ENCODE results near the gene INHBC. TPM values are rescaled to one million over a fixed set of nuclear protein-coding genes. Genes with fewer than 3 reads are reported as not detected.
"Not testable (repeated sequence)": the region's sequence is repeated elsewhere in the genome, so short reads cannot be mapped to it uniquely, and the experiment has no call there.

Gene INHBC
- total RNA-seq, 4 donors from 2014 or later: not detected

GRCh38 chr12:57416039-57416996 lies 18.3 kb upstream of the INHBC start:
- WGBS, 2 donors (ENCODE audit: low coverage in 1 of 2): 83 to 94% methylated on average over 3 of the region's 8 CpGs
- Histone ChIP-seq H3K4me3 (no peak overlapping the region), H3K4me1 (peaks cover 0 to 28% (median 0%) of the 10 kb centered on the region in 3 donors), H3K36me3 (no peaks in the 10 kb centered on the region), H3K27me3 (no peaks in the 10 kb centered on the region), H3K27ac (no peak overlapping the region), H3K9me3 (no peaks in the 10 kb centered on the region)
- no peak for ATAC-seq
- TF ChIP-seq CTCF (IDR thresholded peaks at IDR 0.05) (no peak), POLR2AphosphoS5 (IDR thresholded peaks at IDR 0.05) (no peak), EP300 (IDR thresholded peaks at IDR 0.05) (no peak), POLR2A (IDR thresholded peaks at IDR 0.05) (no peak)

GRCh38 chr12:57418255-57418654 lies 16.3 kb upstream of the INHBC start:
- no peak overlapping the region for H3K4me3 ChIP-seq
- no peaks in the 10 kb centered on the region for H3K9me3 ChIP-seq
- H3K4me1 ChIP-seq: peaks cover 0 to 28% (median 0%) of the 10 kb centered on the region in 3 donors
- no peaks in the 10 kb centered on the region for H3K27me3 ChIP-seq
- no peak for ATAC-seq
- TF ChIP-seq CTCF (IDR thresholded peaks at IDR 0.05): no peak
- TF ChIP-seq EP300 (IDR thresholded peaks at IDR 0.05): no peak
- TF ChIP-seq POLR2A (IDR thresholded peaks at IDR 0.05): no peak
- TF ChIP-seq POLR2AphosphoS5 (IDR thresholded peaks at IDR 0.05): no peak
- 78 to 85% methylated on average over 4 to 9 of the region's 9 CpGs for WGBS, 2 donors (ENCODE audit: low coverage in 1 of 2)
- no peak overlapping the region for H3K27ac ChIP-seq
- H3K36me3 ChIP-seq: peaks cover 0 to 16% of the 10 kb centered on the region in 2 donors

GRCh38 chr12:57419495-57419894 lies 15.1 kb upstream of the INHBC start:
- no peak for TF ChIP-seq CTCF (IDR thresholded peaks at IDR 0.05)
- TF ChIP-seq POLR2A (IDR thresholded peaks at IDR 0.05): no peak
- no peak for TF ChIP-seq EP300 (IDR thresholded peaks at IDR 0.05)
- TF ChIP-seq POLR2AphosphoS5 (IDR thresholded peaks at IDR 0.05): no peak
- H3K36me3 ChIP-seq: peaks cover 0 to 20% of the 10 kb centered on the region in 2 donors
- no peak overlapping the region for H3K27ac ChIP-seq
- WGBS, 2 donors (ENCODE audit: low coverage in 1 of 2): 100% methylated on average over 2 of the region's 2 CpGs; no CpG with 5 or more reads in 1 of the 2 donors
- no peak overlapping the region for H3K4me3 ChIP-seq
- ATAC-seq: no peak
- peaks cover 0 to 27% (median 0%) of the 10 kb centered on the region in 3 donors for H3K4me1 ChIP-seq
- H3K27me3 ChIP-seq: no peaks in the 10 kb centered on the region
- H3K9me3 ChIP-seq: no peaks in the 10 kb centered on the region

- TF ChIP-seq POLR2A (IDR thresholded peaks at IDR 0.05) (no peak), POLR2AphosphoS5 (IDR thresholded peaks at IDR 0.05) (no peak), CTCF (IDR thresholded peaks at IDR 0.05) (no peak), EP300 (IDR thresholded peaks at IDR 0.05) (no peak)
- WGBS, 2 donors (ENCODE audit: low coverage in 1 of 2): 88 to 97% methylated on average over 1 to 5 of the region's 5 CpGs
Observed at GRCh38 chr12:57420482-57420881, 14.1 kb upstream of the INHBC start.

GRCh38 chr12:57426948-57427347 lies 7.6 kb upstream of the INHBC start:
- 88% methylated on average over 3 of the region's 10 CpGs; no CpG with 5 or more reads in 1 of the 2 donors for WGBS, 2 donors (ENCODE audit: low coverage in 1 of 2)
- H3K27me3 ChIP-seq, H3K27ac ChIP-seq, H3K4me3 ChIP-seq, H3K9me3 ChIP-seq, ATAC-seq: not testable (repeated sequence)
- Histone ChIP-seq H3K4me1 (peaks cover 0 to 21% (median 5%) of the 10 kb centered on the region in 3 donors), H3K36me3 (peaks cover 0 to 25% of the 10 kb centered on the region in 2 donors)

More at GRCh38 chr12:57420482-57420881, 14.1 kb upstream of the INHBC start:
- H3K4me3 ChIP-seq: no peak overlapping the region
- H3K36me3 ChIP-seq: peaks cover 0 to 24% of the 10 kb centered on the region in 2 donors
- peaks cover 0 to 18% (median 0%) of the 10 kb centered on the region in 3 donors for H3K4me1 ChIP-seq
- no peak for ATAC-seq
- no peak overlapping the region for H3K27ac ChIP-seq
- H3K9me3 ChIP-seq: no peaks in the 10 kb centered on the region
- H3K27me3 ChIP-seq: no peaks in the 10 kb centered on the region
